ENCODE measurements around the gene RENBP.

Gene RENBP

GRCh38 chrX:153931748-153932147 is 12.7 kb downstream of the RENBP start:
- DNase-seq, result no peak

- no peak for DNase-seq
Observed at GRCh38 chrX:153931151-153931550, 13.3 kb downstream of the RENBP start.

GRCh38 chrX:153930011-153930910 is 14.2 kb downstream of the RENBP start:
- DNase-seq, result no peak

- DNase-seq, result no peak
Observed at GRCh38 chrX:153929576-153929975, 14.9 kb downstream of the RENBP start.

GRCh38 chrX:153928846-153929245 is 15.6 kb downstream of the RENBP start:
- no peak for DNase-seq

GRCh38 chrX:153927922-153928760 is 16.3 kb downstream of the RENBP start:
- no peak for DNase-seq

- DNase-seq, result no peak
Observed at GRCh38 chrX:153927672-153927921, 16.8 kb downstream of the RENBP start.

- DNase-seq, result no peak
Observed at GRCh38 chrX:153926858-153927671, 17.4 kb downstream of the RENBP start.

- DNase-seq, result no peak
Observed at GRCh38 chrX:153926552-153926857, 17.9 kb downstream of the RENBP start.

- DNase-seq, result no peak
Observed at GRCh38 chrX:153925739-153926551, 18.5 kb downstream of the RENBP start, which contains the start of gene ARHGAP4. TSS of gene ARHGAP4 (minus strand) at chrX:153926264. CDS start at chrX:153926202, 62 bp downstream.

- no peak for DNase-seq
Observed at GRCh38 chrX:153925387-153925738, 19.1 kb downstream of the RENBP start.

GRCh38 chrX:153924149-153924861 is 20.1 kb downstream of the RENBP start:
- no peak for DNase-seq

GRCh38 chrX:153922932-153923857 is 21.2 kb downstream of the RENBP start:
- no peak for DNase-seq

GRCh38 chrX:153921511-153922446 is 22.7 kb downstream of the RENBP start:
- no peak for DNase-seq

- DNase-seq, result no peak
Observed at GRCh38 chrX:153921070-153921469, 23.4 kb downstream of the RENBP start.

- no peak for DNase-seq
Observed at GRCh38 chrX:153920546-153920945, 23.9 kb downstream of the RENBP start.

GRCh38 chrX:153919281-153919680 is 25.2 kb downstream of the RENBP start:
- DNase-seq, result no peak

- DNase-seq, result no peak
Observed at GRCh38 chrX:153917869-153918268, 26.6 kb downstream of the RENBP start.

- no peak for DNase-seq
Observed at GRCh38 chrX:153913701-153914100, 30.7 kb downstream of the RENBP start.

GRCh38 chrX:153913211-153913610 is 31.2 kb downstream of the RENBP start:
- no peak for DNase-seq
